ENCODE results near the gene PKDCC. TPM values are rescaled to one million over a fixed set of nuclear protein-coding genes. Genes with fewer than 3 reads are reported as not detected.

Gene PKDCC
- 25.1 and 64.5 TPM in 2 replicates for total RNA-seq

GRCh38 chr2:42047488-42048298, at the start of gene PKDCC:
Gene PKDCC, plus strand, starts transcription at chr2:42048021. Its CDS starts 179 bp downstream, at chr2:42048200.

Other genes with a start within 250 kb of the PKDCC start
- 55.8 and 56.4 TPM in 2 replicates for gene EML4, start 121.3 kb downstream of the PKDCC start, total RNA-seq